Ovary (tissue), 3 donors: ENCODE results near the gene UQCRC1.

Source experiments
- POLR2A ChIP-seq: fragments of 450-650 bp; IDR thresholded peaks from one replicate; pipeline ENCODE4 v1.6.1; 2017; ENCODE audit warnings: antibody characterized with exemption, mild to moderate bottlenecking, moderate library complexity
- TF ChIP-seq, protein P1 (sequence below), 3 donors: fragments of 450-650 bp in 2 of 3; fragments of 200-600 bp in 1 of 3; IDR thresholded peaks; one replicate each; pipeline versions ENCODE4 v1.5.1 to v1.8.0; 2016 to 2022; ENCODE audit warnings: antibody characterized with exemption in 3 of 3, mild to moderate bottlenecking in 1 of 3
- donor health status: DM: no; HTN: no; CAD: no.

DNA sequence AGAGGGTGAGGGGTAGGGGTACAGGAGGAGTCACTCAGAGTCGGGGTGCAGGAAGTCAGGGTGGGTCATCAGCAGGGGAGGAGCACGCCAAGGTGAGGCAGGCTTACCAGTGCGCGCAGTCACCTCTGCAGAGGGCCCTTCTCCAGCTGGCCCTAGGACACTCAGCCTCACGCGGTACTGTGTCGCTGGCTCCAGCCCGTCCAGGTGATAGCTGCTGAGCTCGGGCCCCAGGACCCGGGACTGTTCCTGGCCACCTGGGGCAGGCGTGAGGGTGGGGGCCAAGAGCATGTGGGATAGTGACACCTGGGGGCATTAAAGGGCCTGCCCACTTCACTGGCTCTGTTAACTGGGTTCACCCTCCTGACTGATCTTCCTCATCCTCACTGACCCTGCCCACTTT is 21.8 kb downstream of the UQCRC1 start:
- TF ChIP-seq, protein P1, sequence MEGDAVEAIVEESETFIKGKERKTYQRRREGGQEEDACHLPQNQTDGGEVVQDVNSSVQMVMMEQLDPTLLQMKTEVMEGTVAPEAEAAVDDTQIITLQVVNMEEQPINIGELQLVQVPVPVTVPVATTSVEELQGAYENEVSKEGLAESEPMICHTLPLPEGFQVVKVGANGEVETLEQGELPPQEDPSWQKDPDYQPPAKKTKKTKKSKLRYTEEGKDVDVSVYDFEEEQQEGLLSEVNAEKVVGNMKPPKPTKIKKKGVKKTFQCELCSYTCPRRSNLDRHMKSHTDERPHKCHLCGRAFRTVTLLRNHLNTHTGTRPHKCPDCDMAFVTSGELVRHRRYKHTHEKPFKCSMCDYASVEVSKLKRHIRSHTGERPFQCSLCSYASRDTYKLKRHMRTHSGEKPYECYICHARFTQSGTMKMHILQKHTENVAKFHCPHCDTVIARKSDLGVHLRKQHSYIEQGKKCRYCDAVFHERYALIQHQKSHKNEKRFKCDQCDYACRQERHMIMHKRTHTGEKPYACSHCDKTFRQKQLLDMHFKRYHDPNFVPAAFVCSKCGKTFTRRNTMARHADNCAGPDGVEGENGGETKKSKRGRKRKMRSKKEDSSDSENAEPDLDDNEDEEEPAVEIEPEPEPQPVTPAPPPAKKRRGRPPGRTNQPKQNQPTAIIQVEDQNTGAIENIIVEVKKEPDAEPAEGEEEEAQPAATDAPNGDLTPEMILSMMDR (IDR thresholded peaks at IDR 0.05): no peak
- TF ChIP-seq POLR2A: no peak
